Hepatocyte (in vitro differentiated cells): Measurements from ENCODE around the gene DSCAML1.

ENCODE experiments used
- EZH2 ChIP-seq: fragments of 200-600 bp; sonication (generic); IDR thresholded peaks from 2 replicates; pipeline ENCODE4 v1.6.1; 2016; ENCODE audit warnings: antibody characterized with exemption, mild to moderate bottlenecking, borderline replicate concordance
- TF ChIP-seq, protein P1 (sequence below): fragments of 200-600 bp; sonication (generic); IDR thresholded peaks from 2 replicates; pipeline ENCODE4 v1.5.1; 2016; ENCODE audit warnings: antibody characterized with exemption, mild to moderate bottlenecking; ENCODE audit not compliant: poor library complexity

- TF ChIP-seq, protein P1, sequence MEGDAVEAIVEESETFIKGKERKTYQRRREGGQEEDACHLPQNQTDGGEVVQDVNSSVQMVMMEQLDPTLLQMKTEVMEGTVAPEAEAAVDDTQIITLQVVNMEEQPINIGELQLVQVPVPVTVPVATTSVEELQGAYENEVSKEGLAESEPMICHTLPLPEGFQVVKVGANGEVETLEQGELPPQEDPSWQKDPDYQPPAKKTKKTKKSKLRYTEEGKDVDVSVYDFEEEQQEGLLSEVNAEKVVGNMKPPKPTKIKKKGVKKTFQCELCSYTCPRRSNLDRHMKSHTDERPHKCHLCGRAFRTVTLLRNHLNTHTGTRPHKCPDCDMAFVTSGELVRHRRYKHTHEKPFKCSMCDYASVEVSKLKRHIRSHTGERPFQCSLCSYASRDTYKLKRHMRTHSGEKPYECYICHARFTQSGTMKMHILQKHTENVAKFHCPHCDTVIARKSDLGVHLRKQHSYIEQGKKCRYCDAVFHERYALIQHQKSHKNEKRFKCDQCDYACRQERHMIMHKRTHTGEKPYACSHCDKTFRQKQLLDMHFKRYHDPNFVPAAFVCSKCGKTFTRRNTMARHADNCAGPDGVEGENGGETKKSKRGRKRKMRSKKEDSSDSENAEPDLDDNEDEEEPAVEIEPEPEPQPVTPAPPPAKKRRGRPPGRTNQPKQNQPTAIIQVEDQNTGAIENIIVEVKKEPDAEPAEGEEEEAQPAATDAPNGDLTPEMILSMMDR: no peak
- TF ChIP-seq EZH2: no peak
Measured at GRCh38 chr11:117515892-117516787, 280.9 kb downstream of the DSCAML1 start.
